ENCODE results near the gene CCDC69.

DNA sequence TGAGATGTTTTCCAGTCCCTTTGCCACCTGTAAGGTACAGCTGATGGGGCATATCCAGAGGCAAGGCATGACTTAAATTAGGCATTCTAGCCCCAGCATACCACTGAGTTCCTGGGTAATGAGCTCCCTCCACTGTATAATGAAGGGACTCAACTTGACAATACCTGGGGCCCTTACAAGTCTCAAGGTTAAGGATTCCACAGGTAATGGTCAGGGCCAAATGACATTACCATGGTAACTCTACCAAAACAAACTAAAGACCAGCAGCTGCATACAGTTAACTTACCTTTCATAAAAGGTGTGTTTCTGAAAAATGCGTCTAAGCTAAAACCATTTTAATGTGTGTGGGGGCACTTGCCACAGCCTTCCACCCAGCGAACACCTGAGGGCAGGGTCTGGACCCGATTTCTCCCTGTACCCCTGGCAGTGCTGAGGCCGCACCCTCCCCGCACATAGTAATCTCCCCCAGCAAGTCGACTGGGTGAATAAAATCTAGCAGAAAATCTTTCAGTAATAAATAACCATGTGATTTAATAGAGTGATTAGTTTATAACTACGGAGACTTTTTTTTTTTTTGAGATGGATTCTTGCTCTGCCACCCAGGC is 24.2 kb downstream of the CCDC69 start:
- TF ChIP-seq, protein P1, sequence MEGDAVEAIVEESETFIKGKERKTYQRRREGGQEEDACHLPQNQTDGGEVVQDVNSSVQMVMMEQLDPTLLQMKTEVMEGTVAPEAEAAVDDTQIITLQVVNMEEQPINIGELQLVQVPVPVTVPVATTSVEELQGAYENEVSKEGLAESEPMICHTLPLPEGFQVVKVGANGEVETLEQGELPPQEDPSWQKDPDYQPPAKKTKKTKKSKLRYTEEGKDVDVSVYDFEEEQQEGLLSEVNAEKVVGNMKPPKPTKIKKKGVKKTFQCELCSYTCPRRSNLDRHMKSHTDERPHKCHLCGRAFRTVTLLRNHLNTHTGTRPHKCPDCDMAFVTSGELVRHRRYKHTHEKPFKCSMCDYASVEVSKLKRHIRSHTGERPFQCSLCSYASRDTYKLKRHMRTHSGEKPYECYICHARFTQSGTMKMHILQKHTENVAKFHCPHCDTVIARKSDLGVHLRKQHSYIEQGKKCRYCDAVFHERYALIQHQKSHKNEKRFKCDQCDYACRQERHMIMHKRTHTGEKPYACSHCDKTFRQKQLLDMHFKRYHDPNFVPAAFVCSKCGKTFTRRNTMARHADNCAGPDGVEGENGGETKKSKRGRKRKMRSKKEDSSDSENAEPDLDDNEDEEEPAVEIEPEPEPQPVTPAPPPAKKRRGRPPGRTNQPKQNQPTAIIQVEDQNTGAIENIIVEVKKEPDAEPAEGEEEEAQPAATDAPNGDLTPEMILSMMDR (IDR thresholded peaks at IDR 0.05) = no peak
- TF ChIP-seq POLR2A (IDR thresholded peaks at IDR 0.05) = no peak

Data from thyroid gland (tissue), 4 donors.